Spleen (tissue), 11 donors: ENCODE measurements around the gene DDX41. TPM values are rescaled to one million over a fixed set of nuclear protein-coding genes. Genes with fewer than 3 reads are reported as not detected.

ENCODE experiments used
- DNase-seq: peaks from one replicate; pipeline ENCODE4 v3.0.0-alpha.2; 2020
- H3K27ac ChIP-seq, 8 donors: fragments of 200-600 bp; sonication (generic) in 7 of 8; 1 replicate in 4 of 8; 2 replicates in 4 of 8; pipeline versions ENCODE4 v1.5.0 to v1.8.0; 2016 to 2021; ENCODE audit warnings: inconsistent platforms in 4 of 8, mild to moderate bottlenecking in 4 of 8, moderate library complexity in 1 of 8
- H3K27me3 ChIP-seq, 7 donors: fragments of 200-600 bp; sonication (generic) in 6 of 7; replicated peaks in 1 of 7; 1 replicate in 4 of 7; 2 replicates in 3 of 7; pipeline versions ENCODE4 v1.5.0 to v1.8.0; 2016 to 2021; ENCODE audit warnings: inconsistent platforms in 3 of 7, mild to moderate bottlenecking in 1 of 7
- H3K36me3 ChIP-seq, 6 donors: fragments of 200-600 bp; sonication (generic) in 5 of 6; 1 replicate in 4 of 6; 2 replicates in 2 of 6; pipeline versions ENCODE4 v1.5.0 to v1.8.0; 2016 to 2021; ENCODE audit warnings: inconsistent platforms in 2 of 6
- H3K4me1 ChIP-seq, 6 donors: fragments of 200-600 bp; sonication (generic) in 5 of 6; 1 replicate in 3 of 6; 2 replicates in 3 of 6; pipeline versions ENCODE4 v1.5.0 to v1.8.0; 2016 to 2021; ENCODE audit warnings: inconsistent platforms in 3 of 6
- H3K4me3 ChIP-seq, 8 donors: fragments of 200-600 bp; sonication (generic) in 7 of 8; 1 replicate in 4 of 8; 2 replicates in 4 of 8; pipeline versions ENCODE4 v1.5.0 to v1.8.0; 2016 to 2021; ENCODE audit warnings: inconsistent platforms in 4 of 8, mild to moderate bottlenecking in 4 of 8, moderate library complexity in 2 of 8
- H3K9me3 ChIP-seq, 8 donors: fragments of 200-600 bp; sonication (generic) in 7 of 8; 1 replicate in 4 of 8; 2 replicates in 4 of 8; pipeline versions ENCODE4 v1.5.0 to v1.8.0; 2016 to 2021; ENCODE audit warnings: inconsistent platforms in 4 of 8
- CTCF ChIP-seq, 11 experiments: fragments of 200-600 bp in 7 of 11; fragments of 450-650 bp in 4 of 11; sonication (generic) in 4 of 11; IDR thresholded peaks in 8 of 11; conservative IDR thresholded peaks in 3 of 11; 1 replicate in 7 of 11; 2 replicates in 4 of 11; pipeline versions ENCODE4 v1.4.0 to v1.8.0; 2016 to 2021; ENCODE audit warnings: antibody characterized with exemption in 11 of 11, inconsistent platforms in 4 of 11, mild to moderate bottlenecking in 1 of 11
- POLR2A ChIP-seq, 3 donors: fragments of 450-650 bp; IDR thresholded peaks; one replicate each; pipeline ENCODE4 v1.5.1; 2017; ENCODE audit warnings: antibody characterized with exemption in 3 of 3, mild to moderate bottlenecking in 1 of 3
- POLR2AphosphoS5 ChIP-seq, 3 donors: sonication (generic); formaldehyde crosslinking; IDR thresholded peaks; one replicate each; pipeline ENCODE4 v1.5.1; 2017; ENCODE audit warnings: antibody characterized with exemption in 3 of 3
- WGBS, 5 donors: extraction: QIAGEN DNeasy Blood & Tissue Kit in 3 of 5; methylation state at CpG; one replicate each; pipeline versions ENCODE4 v1.1.5 to v1.1.7; 2013 to 2018; 5-methylcytosine and 5-hydroxymethylcytosine counted together
- intact Hi-C: fragments of 100-400 bp; cut with DNase I; formaldehyde crosslinking; loops from one replicate; pipeline ENCODE4 v1.15.0; 2023; ENCODE audit warnings: low total_unique reads
- polyA plus RNA-seq, 3 donors: library from polyadenylated mRNA; stranded (reverse); fragments of 200-250 nt; gene quantifications; one replicate each; pipeline ENCODE4 v1.2.1, GENCODE V29; 2013
- total RNA-seq, 7 donors: library from RNA; depleted of rRNA in 3 of 7; stranded (reverse); fragments of >200 nt in 3 of 7; fragmentation: NEBNext Ultra II Directional in 4 of 7; extraction: Animal tissue kit (Norgen Biotek cat#: 25700) in 4 of 7; gene quantifications; one replicate each; pipeline versions ENCODE4 v1.1.0 to v1.2.1, GENCODE V29; 2016 to 2021
- donor health status: healthy with polysubstance abuse.
- donor health status: DM: no; HTN: no; CAD: no; lungs with moderate emphysema.
- donor health status: DM: no; HTN: no; CAD: no.
- donor health status: Bipolar disorder and iron deficiency.
- donor health status: healthy.
- donor health status: DM: no; HTN: no; CAD: no.
- donor health status: DM: yes; HTN: yes; CAD: no.

Gene DDX41
- total and polyA plus RNA-seq, 10 donors, result 68.9 to 126 (median 92.4) TPM

GRCh38 chr5:177547736-177548135 is 31.0 kb upstream of the DDX41 start:
- WGBS, 5 donors, result 63 to 86% (median 71%) methylated on average over 3 of the region's 3 CpGs
- Histone ChIP-seq H3K4me1 (peaks cover 14 to 94% (median 54%) of the 10 kb centered on the region in 6 donors), H3K4me3 (no peak overlapping the region), H3K27ac (peak overlapping the region in 4 of 8 donors; percentile 2 to 37 (median 16)), H3K36me3 (peaks cover 0 to 45% (median 6%) of the 10 kb centered on the region in 6 donors), H3K27me3 (no peaks in the 10 kb centered on the region), H3K9me3 (no peaks in the 10 kb centered on the region)
- peak; percentile 12 for DNase-seq
- intact Hi-C loops, result no loop called here
- no peak for TF ChIP-seq POLR2AphosphoS5 (IDR thresholded peaks at IDR 0.05)
- no peak for TF ChIP-seq CTCF (IDR thresholded peaks at IDR 0.05 in 8 of 11, conservative IDR thresholded peaks at IDR 0.05 in 3 of 11)
- TF ChIP-seq POLR2A (IDR thresholded peaks at IDR 0.05), result no peak

GRCh38 chr5:177546258-177546741 is 29.5 kb upstream of the DDX41 start:
- no peaks in the 10 kb centered on the region for H3K27me3 ChIP-seq
- H3K4me1 ChIP-seq, result peaks cover 10 to 92% (median 44%) of the 10 kb centered on the region in 6 donors
- H3K4me3 ChIP-seq, result no peak overlapping the region
- peak overlapping the region; percentile 14 to 82 (median 67) for H3K27ac ChIP-seq
- TF ChIP-seq CTCF (IDR thresholded peaks at IDR 0.05 in 8 of 11, conservative IDR thresholded peaks at IDR 0.05 in 3 of 11) (no peak), POLR2AphosphoS5 (IDR thresholded peaks at IDR 0.05) (peak in 1 of 3 donors; percentile 56)
- peaks cover 0 to 42% (median 6%) of the 10 kb centered on the region in 6 donors for H3K36me3 ChIP-seq
- intact Hi-C loops, result no loop called here
- H3K9me3 ChIP-seq, result no peaks in the 10 kb centered on the region
- WGBS, 5 donors, result 55 to 100% (median 75%) methylated on average over 1 of the region's 1 CpG
- DNase-seq, result no peak

- H3K27ac ChIP-seq, result peak overlapping the region; percentile 14 to 82 (median 67)
- peaks cover 10 to 93% (median 44%) of the 10 kb centered on the region in 6 donors for H3K4me1 ChIP-seq
- WGBS, 5 donors, result 63 to 86% (median 73%) methylated on average over 4 of the region's 4 CpGs
- no peaks in the 10 kb centered on the region for H3K27me3 ChIP-seq
- intact Hi-C loops, result no loop called here
- peaks cover 0 to 38% (median 4%) of the 10 kb centered on the region in 6 donors for H3K36me3 ChIP-seq
- DNase-seq, result no peak
- TF ChIP-seq CTCF (IDR thresholded peaks at IDR 0.05 in 8 of 11, conservative IDR thresholded peaks at IDR 0.05 in 3 of 11) (no peak), POLR2AphosphoS5 (IDR thresholded peaks at IDR 0.05) (peak in 1 of 3 donors; percentile 28), POLR2A (IDR thresholded peaks at IDR 0.05) (no peak)
- no peak overlapping the region for H3K4me3 ChIP-seq
- H3K9me3 ChIP-seq, result no peaks in the 10 kb centered on the region
Observed at GRCh38 chr5:177545487-177546257, 28.9 kb upstream of the DDX41 start.

- no peaks in the 10 kb centered on the region for H3K9me3 ChIP-seq
- H3K27me3 ChIP-seq, result no peaks in the 10 kb centered on the region
- H3K36me3 ChIP-seq, result peaks cover 0 to 46% (median 12%) of the 10 kb centered on the region in 6 donors
- TF ChIP-seq POLR2AphosphoS5 (IDR thresholded peaks at IDR 0.05) (no peak), CTCF (IDR thresholded peaks at IDR 0.05 in 8 of 11, conservative IDR thresholded peaks at IDR 0.05 in 3 of 11) (no peak)
- no peak for DNase-seq
- intact Hi-C loops, result no loop called here
- peak overlapping the region in 1 of 8 donors; percentile 0 for H3K27ac ChIP-seq
- whole genome bisulfite sequencing, 5 donors, result 95 to 99% (median 97%) methylated on average over 4 of the region's 4 CpGs
- peaks cover 10 to 95% (median 44%) of the 10 kb centered on the region in 6 donors for H3K4me1 ChIP-seq
- H3K4me3 ChIP-seq, result no peak overlapping the region
Observed at GRCh38 chr5:177542816-177543465, 26.2 kb upstream of the DDX41 start.
